SK-N-SH (cell line): ENCODE data around the gene ZNF837. TPM values are rescaled to one million over a fixed set of nuclear protein-coding genes. Genes with fewer than 3 reads are reported as not detected.

ENCODE experiments used
- CTCF ChIA-PET: fragments of 300-600, 350-600 bp; formaldehyde crosslinking; extraction: SDS; loops from one replicate; lab custom pipeline; 2021; lab: Yijun Ruan, JAX
- POLR2A ChIA-PET: fragments of 350-600 bp; sonication (Branson Sonifier 250); formaldehyde crosslinking; extraction: SDS; loops from one replicate; lab custom pipeline; 2020; ENCODE audit warnings: antibody characterized with exemption, inconsistent platforms; lab: Yijun Ruan, JAX
- DNase-seq: peaks from one replicate; pipeline ENCODE4 v3.0.0; 2012
- H2AFZ ChIP-seq: fragments of 200-600 bp; sonication (generic); 2 replicates; pipeline ENCODE4 v1.8.1; 2016; ENCODE audit warnings: antibody characterized with exemption, mild to moderate bottlenecking, low read depth
- H3F3A ChIP-seq: fragments of 200-600 bp; sonication (generic); replicated peaks from 2 replicates; pipeline ENCODE3; 2016; ENCODE audit warnings: antibody characterized with exemption, mild to moderate bottlenecking; ENCODE audit not compliant: insufficient read depth
- H3K27ac ChIP-seq, 2 experiments: fragments of 200-500 bp in 1 of 2; fragments of 200-600 bp in 1 of 2; sonication (Bioruptor generic) in 1 of 2; sonication (generic), shearing (Covaris generic) in 1 of 2; 2 replicates each; pipeline versions ENCODE4 v1.5.1 to v1.6.1; 2014 to 2016; ENCODE audit warnings: low read depth in 2 of 2, inconsistent platforms in 1 of 2, low read length in 1 of 2, mild to moderate bottlenecking in 1 of 2, mixed read lengths in 1 of 2
- H3K27me3 ChIP-seq: fragments of 200-600 bp; sonication (generic), shearing (Covaris generic); 2 replicates; pipeline ENCODE4 v1.6.1; 2016; ENCODE audit warnings: mixed run types; ENCODE audit not compliant: insufficient read depth
- H3K36me3 ChIP-seq, 2 experiments: fragments of 200-500 bp in 1 of 2; fragments of 200-600 bp in 1 of 2; sonication (Bioruptor generic) in 1 of 2; sonication (generic) in 1 of 2; replicated peaks in 1 of 2; 2 replicates each; pipeline versions ENCODE3 to v1.5.1; 2014 to 2016; ENCODE audit warnings: low read length in 1 of 2, mild to moderate bottlenecking in 1 of 2; ENCODE audit not compliant: insufficient read depth in 2 of 2, control insufficient read depth in 1 of 2
- H3K4me1 ChIP-seq, 2 experiments: fragments of 200-500 bp in 1 of 2; fragments of 200-600 bp in 1 of 2; sonication (Bioruptor generic) in 1 of 2; sonication (generic), shearing (Covaris generic) in 1 of 2; 2 replicates each; pipeline versions ENCODE4 v1.5.1 to v1.6.1; 2014 to 2016; ENCODE audit warnings: low read depth in 1 of 2, low read length in 1 of 2, mixed run types in 1 of 2; ENCODE audit not compliant: insufficient read depth in 2 of 2, control insufficient read depth in 1 of 2
- H3K4me2 ChIP-seq: fragments of 200-600 bp; sonication (generic), shearing (Covaris generic); 2 replicates; pipeline ENCODE4 v1.6.1; 2017; ENCODE audit warnings: mixed run types
- H3K4me3 ChIP-seq, 2 experiments: fragments of 200-500 bp in 1 of 2; fragments of 200-600 bp in 1 of 2; sonication (Bioruptor generic) in 1 of 2; sonication (generic), shearing (Covaris generic) in 1 of 2; 2 replicates each; pipeline versions ENCODE4 v1.5.1 to v1.8.1; 2014 to 2016; ENCODE audit warnings: low read depth in 2 of 2, inconsistent platforms in 1 of 2, low read length in 1 of 2, mild to moderate bottlenecking in 1 of 2, mixed read lengths in 1 of 2, moderate library complexity in 1 of 2
- H3K79me2 ChIP-seq: fragments of 200-600 bp; sonication (generic); 2 replicates; pipeline ENCODE4 v1.8.1; 2017; ENCODE audit warnings: mild to moderate bottlenecking; ENCODE audit not compliant: insufficient read depth
- H3K9ac ChIP-seq: fragments of 200-600 bp; sonication (generic); 2 replicates; pipeline ENCODE4 v1.6.1; 2017; ENCODE audit warnings: mixed run types
- H3K9me2 ChIP-seq: fragments of 200-600 bp; sonication (generic); 2 replicates; pipeline ENCODE4 v1.6.1; 2017; ENCODE audit warnings: mixed run types
- H3K9me3 ChIP-seq: fragments of 200-600 bp; sonication (generic); 2 replicates; pipeline ENCODE4 v1.6.1; 2017; ENCODE audit warnings: mixed run types, mild to moderate bottlenecking, moderate library complexity
- H4K20me1 ChIP-seq: fragments of 200-600 bp; sonication (generic); 2 replicates; pipeline ENCODE4 v1.6.1; 2017; ENCODE audit warnings: mild to moderate bottlenecking, mixed run types; ENCODE audit not compliant: insufficient read depth
- CHD2 ChIP-seq: fragments of 150-350 bp; IDR thresholded peaks from 2 replicates; pipeline ENCODE4 v1.6.1; 2018; ENCODE audit warnings: low read length; ENCODE audit not compliant: partially characterized antibody
- ELF1 ChIP-seq: IDR thresholded peaks from 2 replicates; pipeline ENCODE4 v1.4.0; 2012
- IRF3 ChIP-seq: fragments of 150-350 bp; IDR thresholded peaks from 2 replicates; pipeline ENCODE4 v1.6.1; 2016; ENCODE audit warnings: mild to moderate bottlenecking, low read depth, low read length
- MEF2A ChIP-seq: IDR thresholded peaks from 2 replicates; pipeline ENCODE4 v1.4.0; 2012; ENCODE audit warnings: low read depth, borderline replicate concordance
- NFIC ChIP-seq: IDR thresholded peaks from 2 replicates; pipeline ENCODE4 v1.4.0; 2012; ENCODE audit warnings: borderline replicate concordance
- NRF1 ChIP-seq: IDR thresholded peaks from 2 replicates; pipeline ENCODE4 v1.6.1; 2012; ENCODE audit warnings: low read depth, mild to moderate bottlenecking, low read length
- RCOR1 ChIP-seq: fragments of 150-350 bp; IDR thresholded peaks from 2 replicates; pipeline ENCODE4 v1.6.1; 2017; ENCODE audit warnings: antibody characterized with exemption, low read length
- RXRA ChIP-seq: IDR thresholded peaks from 2 replicates; pipeline ENCODE4 v1.4.0; 2012; ENCODE audit warnings: low read depth, mild to moderate bottlenecking, borderline replicate concordance
- SIN3A ChIP-seq: IDR thresholded peaks from 2 replicates; pipeline ENCODE4 v1.6.1; 2012; ENCODE audit warnings: low read depth, mild to moderate bottlenecking, low read length, moderate library complexity, borderline replicate concordance
- TAF1 ChIP-seq: IDR thresholded peaks from 2 replicates; pipeline ENCODE4 v1.6.1; 2012; ENCODE audit warnings: low read depth, mild to moderate bottlenecking, low read length, moderate library complexity, borderline replicate concordance
- TCF12 ChIP-seq: IDR thresholded peaks from 2 replicates; pipeline ENCODE4 v1.4.0; 2012
- USF1 ChIP-seq: IDR thresholded peaks from 2 replicates; pipeline ENCODE4 v1.4.0; 2012; ENCODE audit warnings: low read depth, borderline replicate concordance
- WGBS: methylation state at CpG from one replicate; pipeline ENCODE4 v1.1.6; 2017; ENCODE audit warnings: low lambda C conversion rate; 5-methylcytosine and 5-hydroxymethylcytosine counted together
- polyA plus RNA-seq, 3 experiments: library from polyadenylated mRNA; depleted of rRNA; stranded (reverse); fragments of >200 nt; gene quantifications; 2 replicates each; pipeline ENCODE4 v1.2.3, GENCODE V29; 2012
- TF ChIP-seq, protein P1 (sequence below): fragments of 200-600 bp; sonication (generic); IDR thresholded peaks from 2 replicates; pipeline ENCODE4 v1.6.1; 2017; ENCODE audit warnings: antibody characterized with exemption, mild to moderate bottlenecking, moderate library complexity
- TF ChIP-seq, protein P2 (sequence below): IDR thresholded peaks from 2 replicates; pipeline ENCODE4 v1.4.0; 2012; ENCODE audit warnings: low read depth, borderline replicate concordance

Gene ZNF837
- polyA plus RNA-seq, 1 of the 3 experiments (the other 2 are of a cell fraction): 1.6 TPM

DNA sequence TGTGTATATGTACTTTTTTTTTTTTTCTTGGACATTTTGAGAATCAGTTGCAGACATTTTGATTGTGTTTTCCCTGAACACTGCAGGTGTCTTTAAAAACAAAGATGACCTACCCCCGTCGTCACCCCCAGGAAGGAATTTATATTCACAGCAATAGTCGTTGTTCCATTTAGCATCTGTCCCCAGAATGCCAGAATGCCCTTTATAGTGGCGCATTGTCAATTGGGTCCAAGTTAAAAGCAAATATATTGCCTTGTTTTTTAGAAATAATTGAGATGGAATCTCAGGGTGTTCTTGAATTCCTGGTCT lies 12.8 kb upstream of the ZNF837 start:
- ChIA-PET CTCF (no interaction called here), POLR2A (no interaction called here)
- no peak overlapping the region for H2AFZ ChIP-seq
- no peaks in the 10 kb centered on the region for H3K9me3 ChIP-seq
- peaks cover 36% of the 10 kb centered on the region for H3F3A ChIP-seq
- peaks cover 37% of the 10 kb centered on the region for H4K20me1 ChIP-seq
- H3K27ac ChIP-seq: no peak overlapping the region
- no peak for DNase-seq
- H3K4me3 ChIP-seq: no peak overlapping the region
- TF ChIP-seq IRF3 (no peak), SIN3A (no peak), CHD2 (no peak), USF1 (no peak), RXRA (no peak), TAF1 (no peak), MEF2A (no peak), NRF1 (no peak), TCF12 (no peak), RCOR1 (no peak), ELF1 (no peak), NFIC (no peak)
- TF ChIP-seq, protein P1, sequence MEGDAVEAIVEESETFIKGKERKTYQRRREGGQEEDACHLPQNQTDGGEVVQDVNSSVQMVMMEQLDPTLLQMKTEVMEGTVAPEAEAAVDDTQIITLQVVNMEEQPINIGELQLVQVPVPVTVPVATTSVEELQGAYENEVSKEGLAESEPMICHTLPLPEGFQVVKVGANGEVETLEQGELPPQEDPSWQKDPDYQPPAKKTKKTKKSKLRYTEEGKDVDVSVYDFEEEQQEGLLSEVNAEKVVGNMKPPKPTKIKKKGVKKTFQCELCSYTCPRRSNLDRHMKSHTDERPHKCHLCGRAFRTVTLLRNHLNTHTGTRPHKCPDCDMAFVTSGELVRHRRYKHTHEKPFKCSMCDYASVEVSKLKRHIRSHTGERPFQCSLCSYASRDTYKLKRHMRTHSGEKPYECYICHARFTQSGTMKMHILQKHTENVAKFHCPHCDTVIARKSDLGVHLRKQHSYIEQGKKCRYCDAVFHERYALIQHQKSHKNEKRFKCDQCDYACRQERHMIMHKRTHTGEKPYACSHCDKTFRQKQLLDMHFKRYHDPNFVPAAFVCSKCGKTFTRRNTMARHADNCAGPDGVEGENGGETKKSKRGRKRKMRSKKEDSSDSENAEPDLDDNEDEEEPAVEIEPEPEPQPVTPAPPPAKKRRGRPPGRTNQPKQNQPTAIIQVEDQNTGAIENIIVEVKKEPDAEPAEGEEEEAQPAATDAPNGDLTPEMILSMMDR: no peak
- TF ChIP-seq, protein P2, sequence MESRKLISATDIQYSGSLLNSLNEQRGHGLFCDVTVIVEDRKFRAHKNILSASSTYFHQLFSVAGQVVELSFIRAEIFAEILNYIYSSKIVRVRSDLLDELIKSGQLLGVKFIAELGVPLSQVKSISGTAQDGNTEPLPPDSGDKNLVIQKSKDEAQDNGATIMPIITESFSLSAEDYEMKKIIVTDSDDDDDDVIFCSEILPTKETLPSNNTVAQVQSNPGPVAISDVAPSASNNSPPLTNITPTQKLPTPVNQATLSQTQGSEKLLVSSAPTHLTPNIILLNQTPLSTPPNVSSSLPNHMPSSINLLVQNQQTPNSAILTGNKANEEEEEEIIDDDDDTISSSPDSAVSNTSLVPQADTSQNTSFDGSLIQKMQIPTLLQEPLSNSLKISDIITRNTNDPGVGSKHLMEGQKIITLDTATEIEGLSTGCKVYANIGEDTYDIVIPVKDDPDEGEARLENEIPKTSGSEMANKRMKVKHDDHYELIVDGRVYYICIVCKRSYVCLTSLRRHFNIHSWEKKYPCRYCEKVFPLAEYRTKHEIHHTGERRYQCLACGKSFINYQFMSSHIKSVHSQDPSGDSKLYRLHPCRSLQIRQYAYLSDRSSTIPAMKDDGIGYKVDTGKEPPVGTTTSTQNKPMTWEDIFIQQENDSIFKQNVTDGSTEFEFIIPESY: no peak
- TF ChIP-seq, all 33 proteins: peak for 0
- Histone ChIP-seq H3K27me3 (no peaks in the 10 kb centered on the region), H3K79me2 (peaks cover 41% of the 10 kb centered on the region), H3K36me3 (peaks cover 43 to 50% of the 10 kb centered on the region in 2 experiments), H3K9me2 (no peaks in the 10 kb centered on the region), H3K4me1 (peaks cover 3% of the 10 kb centered on the region in 2 experiments; a peak in 2 of 4 replicates), H3K4me2 (no peak overlapping the region), H3K9ac (no peak overlapping the region)
- 83% methylated on average over 4 of the region's 4 CpGs for WGBS
